NCI-H446 (cell line): ENCODE results near the gene DPP6.

Experiments used
- DNase-seq, 2 experiments: peaks; one replicate each; lab custom pipeline; 2025; lab: John Stamatoyannopoulos, UW

The DPP6 gene

DNA sequence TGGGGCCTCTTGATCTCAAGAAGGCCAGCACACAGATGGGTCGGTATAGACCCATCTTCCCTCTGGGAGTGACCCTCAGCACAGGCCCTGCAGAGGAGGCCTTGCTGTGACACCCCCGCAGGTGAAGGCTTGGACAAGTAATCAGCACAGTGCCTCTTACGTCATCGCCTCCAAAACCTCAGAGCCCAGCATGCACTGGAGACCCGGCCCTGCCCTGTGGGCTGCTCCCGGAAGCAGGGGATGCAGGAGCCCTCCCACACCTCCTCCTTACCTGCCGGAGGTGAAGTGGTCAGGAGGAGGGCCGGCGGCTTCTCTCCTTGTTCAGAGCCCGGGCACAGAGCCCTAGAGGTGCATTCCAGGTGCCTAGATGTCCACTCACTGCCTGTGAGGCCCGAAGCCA lies 829.3 kb downstream of the DPP6 start:
- DNase-seq = no peak

DNA sequence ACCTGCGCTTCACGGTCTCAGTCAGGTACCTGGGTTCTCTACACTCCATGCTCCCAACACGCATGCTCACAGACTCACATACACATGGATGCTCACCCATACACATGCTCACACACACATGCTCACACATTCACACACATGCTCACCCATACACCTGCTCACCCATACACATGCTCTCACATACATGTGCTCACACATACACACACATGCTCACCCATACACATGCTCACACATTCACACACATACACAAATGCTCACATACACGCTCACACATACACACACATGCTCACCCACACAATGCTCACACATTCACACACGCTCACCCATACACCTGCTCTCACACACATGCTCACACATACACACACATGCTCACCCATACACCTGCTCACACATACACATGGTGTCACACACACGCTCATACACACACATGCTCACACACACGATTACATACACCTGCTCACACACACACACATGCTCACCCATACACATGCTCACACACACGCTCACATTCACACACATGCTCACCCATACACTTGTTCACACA lies 830.8 kb downstream of the DPP6 start:
- no peak for DNase-seq

GRCh38 chr7:154884348-154884920 lies 832.2 kb downstream of the DPP6 start:
- DNase-seq = no peak

DNA sequence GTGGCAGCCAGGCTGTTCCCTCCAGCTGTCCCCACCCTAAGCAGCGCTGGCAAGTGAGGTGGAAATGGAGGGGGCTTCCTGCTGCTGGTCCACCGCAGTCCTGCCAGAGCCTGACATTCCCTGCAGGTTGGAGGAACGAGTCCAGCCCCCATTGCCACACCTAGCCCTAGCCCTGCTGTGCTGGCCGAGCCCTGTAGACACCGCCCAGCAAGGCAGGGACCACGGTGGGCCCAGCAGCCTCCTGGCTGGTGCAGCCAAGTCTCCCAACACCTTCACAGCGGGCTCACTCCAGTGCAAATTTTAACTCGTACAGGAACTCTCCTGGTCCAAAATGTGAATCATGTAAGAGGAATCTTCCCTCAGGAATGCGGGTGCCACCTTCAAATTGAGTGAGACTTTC lies 834.4 kb downstream of the DPP6 start:
- no peak for DNase-seq

- DNase-seq = no peak
Observed at GRCh38 chr7:154888690-154889089, 836.5 kb downstream of the DPP6 start.

DNA sequence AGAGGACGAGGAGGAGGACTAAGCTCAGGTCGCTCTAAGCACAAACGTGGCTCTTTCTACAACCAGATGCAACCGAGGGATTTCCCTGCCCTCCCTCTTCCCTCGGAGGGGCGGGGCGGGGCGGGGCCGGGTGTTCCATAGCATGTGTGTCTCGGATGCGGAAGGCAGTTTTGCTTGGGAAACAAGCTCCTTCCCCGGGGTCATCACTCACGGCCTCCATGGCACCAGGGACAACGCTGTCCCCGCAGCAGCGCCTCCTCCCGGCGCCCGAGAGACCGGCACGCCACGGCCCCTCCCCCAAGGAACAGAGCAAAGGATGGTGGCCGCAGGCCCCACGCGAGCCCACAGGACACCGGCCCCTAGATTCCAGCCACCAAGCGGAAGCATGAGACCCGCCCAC lies 840.3 kb downstream of the DPP6 start:
- no peak for DNase-seq

GRCh38 chr7:154896076-154896475 lies 843.9 kb downstream of the DPP6 start:
- no peak for DNase-seq

DNA sequence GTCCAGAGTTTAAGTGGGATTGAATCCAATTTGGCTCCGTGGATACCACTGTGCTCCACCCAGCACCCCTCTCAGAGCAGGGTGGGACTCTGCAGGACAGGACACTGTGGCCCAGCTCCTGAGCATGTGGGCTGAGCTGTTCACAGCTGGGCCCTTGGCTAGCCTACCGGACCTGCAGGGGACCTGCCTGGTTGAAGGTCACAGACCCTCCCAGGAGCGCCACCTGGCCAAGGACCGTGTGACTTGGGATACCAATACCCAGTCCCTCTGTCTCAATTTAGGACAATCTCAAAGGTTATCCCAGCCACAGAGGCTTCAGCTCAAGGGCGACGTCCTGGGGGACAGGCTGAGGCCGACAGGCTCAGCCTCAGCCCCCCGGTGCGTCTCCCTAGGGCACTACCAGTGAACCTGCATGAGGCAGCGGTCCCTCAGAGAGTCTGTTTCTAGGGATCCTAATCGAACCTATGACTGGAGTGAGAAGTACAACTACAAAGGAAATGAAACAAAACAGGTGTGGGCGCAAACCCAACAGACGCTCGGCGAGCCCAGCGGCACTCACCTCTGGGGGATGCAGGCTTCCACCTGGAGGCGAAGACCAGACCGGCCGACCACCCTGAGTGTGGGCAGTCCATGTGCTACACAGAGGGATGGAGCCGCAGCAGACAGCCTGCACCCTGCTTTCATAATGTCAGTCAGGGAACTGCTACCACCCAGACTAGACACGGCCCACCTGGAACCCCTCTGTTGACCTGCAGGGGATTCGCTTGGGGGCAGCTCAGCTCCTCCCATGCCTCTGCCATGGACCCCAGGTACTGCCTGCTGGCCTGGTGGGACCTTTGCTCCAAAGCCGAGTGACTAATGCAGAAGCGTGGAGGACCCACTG lies 847.0 kb downstream of the DPP6 start:
- DNase-seq = no peak

- DNase-seq = no peak
Observed at GRCh38 chr7:154899862-154900261, 847.7 kb downstream of the DPP6 start.

- DNase-seq = no peak
Observed at GRCh38 chr7:154902600-154903082, 850.4 kb downstream of the DPP6 start.

GRCh38 chr7:154903083-154903731 lies 851.0 kb downstream of the DPP6 start:
- DNase-seq = no peak

- DNase-seq = no peak
Observed at GRCh38 chr7:154905146-154905545, 852.9 kb downstream of the DPP6 start.

- DNase-seq = no peak
Observed at GRCh38 chr7:154905615-154906014, 853.4 kb downstream of the DPP6 start.

GRCh38 chr7:154906201-154906600 lies 854.0 kb downstream of the DPP6 start:
- no peak for DNase-seq

- no peak for DNase-seq
Observed at GRCh38 chr7:154906736-154907355, 854.6 kb downstream of the DPP6 start.

DNA sequence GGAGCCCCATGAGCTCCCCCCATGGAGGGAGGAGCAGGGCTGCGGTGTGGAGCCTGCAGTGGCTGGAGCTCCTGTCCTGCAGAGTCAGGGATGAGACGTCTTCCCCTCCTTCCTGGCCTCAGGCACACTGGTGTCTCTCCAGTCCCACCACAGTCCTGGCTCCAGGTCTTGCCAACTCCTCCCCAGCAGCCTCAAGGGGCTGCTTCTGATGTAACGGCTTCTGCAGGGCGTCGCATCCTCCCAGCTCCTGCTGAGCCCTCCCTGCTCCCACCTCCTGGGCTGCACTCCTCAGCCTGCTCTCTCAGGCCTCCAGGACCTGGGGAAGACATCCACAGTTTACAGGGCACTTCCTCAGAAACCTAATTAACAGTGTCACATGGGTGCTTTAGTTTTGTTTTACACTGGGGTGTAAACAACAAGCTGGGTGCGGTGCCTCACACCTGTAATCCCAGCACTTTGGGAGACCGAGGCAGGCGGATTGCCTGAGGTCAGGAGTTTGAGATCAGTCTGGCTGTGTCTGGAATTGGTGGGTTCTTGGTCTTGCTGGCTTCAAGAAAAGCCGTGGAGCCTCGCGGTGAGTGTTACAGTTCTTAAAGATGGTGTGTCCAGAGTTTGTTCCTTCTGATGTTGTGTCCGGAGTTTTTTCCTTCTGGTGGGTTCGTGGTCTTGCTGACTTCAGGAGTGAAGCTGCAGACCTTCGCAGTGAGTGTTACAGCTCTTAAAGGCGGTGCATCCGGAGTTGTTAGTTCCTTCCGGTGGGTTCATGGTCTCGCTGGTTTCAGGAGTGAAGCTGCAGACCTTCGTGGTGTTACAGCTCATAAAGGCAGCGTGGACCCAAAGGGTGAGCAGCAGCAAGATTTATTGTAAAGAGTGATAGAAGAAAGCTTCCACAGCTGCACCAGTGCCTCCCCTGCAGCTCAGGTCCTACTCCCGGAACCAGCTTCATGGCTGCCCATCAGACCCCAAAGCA lies 855.7 kb downstream of the DPP6 start:
- no peak for DNase-seq

- no peak for DNase-seq
Observed at GRCh38 chr7:154909241-154910105, 857.3 kb downstream of the DPP6 start.

DNA sequence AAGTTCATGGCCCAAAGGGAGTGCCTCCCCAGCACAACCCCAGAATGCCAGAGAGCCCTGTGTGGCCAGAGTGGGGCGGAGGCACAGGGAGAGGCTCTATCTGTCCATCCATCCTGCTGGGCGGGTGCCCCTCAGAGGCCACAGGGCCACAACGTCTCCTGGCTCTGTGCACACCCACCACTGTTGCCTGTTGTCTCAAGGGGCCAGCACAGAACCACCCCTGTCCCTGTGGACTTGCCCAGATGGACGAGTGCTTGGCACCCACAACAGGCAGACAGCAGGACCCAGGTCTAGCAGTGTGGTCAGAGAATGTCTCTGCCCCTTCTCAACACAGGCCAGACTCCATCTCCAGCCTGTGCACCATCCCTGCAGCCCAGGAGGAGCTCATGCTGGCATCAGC lies 857.9 kb downstream of the DPP6 start:
- no peak for DNase-seq

DNA sequence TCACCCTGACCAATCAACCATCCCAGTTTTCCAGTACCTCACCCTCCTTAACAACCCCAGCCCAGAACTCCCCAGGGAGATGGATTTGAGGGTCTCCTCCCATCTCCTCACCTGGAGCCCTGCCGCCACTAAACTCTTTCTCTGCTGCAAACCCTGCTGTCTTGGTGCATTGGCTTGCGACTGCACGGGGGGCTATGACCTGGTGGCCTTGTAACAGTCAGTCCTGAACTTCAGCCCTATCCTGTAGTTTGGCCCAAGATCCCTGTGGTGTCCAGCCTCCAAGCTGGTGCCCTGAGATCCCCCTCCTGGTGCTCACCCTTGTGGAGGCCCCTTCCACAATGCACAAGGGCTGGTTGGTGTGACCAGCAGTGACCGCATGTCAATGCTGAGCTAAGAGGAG lies 858.8 kb downstream of the DPP6 start:
- DNase-seq = no peak

GRCh38 chr7:154911411-154911810 lies 859.2 kb downstream of the DPP6 start:
- no peak for DNase-seq
